GM21526 (cell line): ENCODE measurements around the gene CFDP1.

Experiments
- ATAC-seq: cut with Tn5 transposase; IDR thresholded peaks from one replicate; pipeline ENCODE4 v1.9.1; 2021; ENCODE audit warnings: moderate library complexity; ENCODE audit not compliant: unreplicated experiment, low FRiP score

The CFDP1 gene

DNA sequence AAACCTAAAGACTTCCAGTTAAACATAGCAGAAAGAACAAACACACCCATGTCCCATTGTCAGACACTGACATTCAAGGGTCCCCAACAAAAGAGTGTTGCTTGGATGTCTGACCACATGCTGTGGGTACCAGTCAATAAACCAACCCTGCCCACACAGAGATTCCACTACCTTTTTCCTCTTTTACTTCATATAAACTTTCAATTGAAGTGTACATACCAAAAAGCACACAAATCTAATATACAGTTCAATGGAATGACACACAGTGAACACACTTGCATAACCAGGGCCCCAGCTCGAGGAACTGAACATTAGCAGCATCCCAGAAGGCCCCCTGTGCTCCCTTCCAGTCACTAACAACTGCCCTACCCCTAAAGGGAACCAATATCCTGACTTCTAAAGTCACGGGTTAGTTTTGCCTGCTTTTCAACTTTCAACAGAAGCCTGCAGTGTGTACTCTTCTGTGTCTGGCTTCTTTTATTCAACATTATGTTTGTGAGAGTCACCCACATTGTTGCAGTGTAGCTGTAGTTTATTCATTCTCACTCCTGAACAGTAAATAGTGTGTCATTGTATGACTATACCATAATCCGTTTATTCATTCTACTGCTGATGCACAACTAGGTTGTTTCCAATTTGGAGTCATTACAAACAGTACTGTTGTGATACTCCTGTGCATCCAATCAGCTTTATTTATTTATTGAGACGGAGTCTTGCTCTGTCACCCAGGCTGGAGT lies 18.0 kb downstream of the CFDP1 start:
- no peak for ATAC-seq

DNA sequence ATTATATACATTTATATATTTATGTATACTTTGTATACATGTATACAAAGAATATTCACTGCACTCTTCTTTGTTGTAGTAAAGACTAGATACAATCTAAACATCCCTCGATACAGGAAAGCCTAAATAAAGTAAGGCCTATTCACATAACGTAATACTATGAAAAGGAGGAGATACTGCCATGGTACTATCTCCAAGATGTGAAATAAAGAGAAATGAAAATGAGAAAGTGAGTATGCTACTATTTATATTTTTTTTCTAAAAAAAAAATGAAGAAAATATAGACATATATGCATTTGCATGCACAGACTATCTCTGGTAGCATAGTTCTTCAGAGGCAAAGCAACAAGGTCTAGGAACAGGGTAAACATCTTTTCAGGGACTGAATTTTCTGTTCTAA lies 19.4 kb downstream of the CFDP1 start:
- ATAC-seq = no peak

DNA sequence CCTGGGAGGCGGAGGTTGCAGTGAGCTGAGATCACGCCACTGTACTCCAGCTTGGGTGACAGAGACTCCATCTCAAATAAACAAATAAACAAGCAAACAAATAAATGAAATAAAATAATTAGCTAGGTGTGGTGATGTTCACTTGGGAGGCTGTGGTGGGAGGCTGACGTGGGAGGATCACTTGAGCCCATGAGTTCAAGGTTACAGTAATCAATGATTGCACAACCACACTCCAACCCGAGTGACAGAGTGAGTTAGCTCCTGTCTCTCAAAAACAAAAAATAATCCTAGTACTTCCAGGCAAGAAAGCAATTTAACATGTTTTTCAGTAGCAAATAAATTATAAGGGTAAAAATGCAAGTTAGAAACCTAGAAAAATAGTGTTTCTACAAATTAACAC lies 26.4 kb downstream of the CFDP1 start:
- ATAC-seq = no peak

DNA sequence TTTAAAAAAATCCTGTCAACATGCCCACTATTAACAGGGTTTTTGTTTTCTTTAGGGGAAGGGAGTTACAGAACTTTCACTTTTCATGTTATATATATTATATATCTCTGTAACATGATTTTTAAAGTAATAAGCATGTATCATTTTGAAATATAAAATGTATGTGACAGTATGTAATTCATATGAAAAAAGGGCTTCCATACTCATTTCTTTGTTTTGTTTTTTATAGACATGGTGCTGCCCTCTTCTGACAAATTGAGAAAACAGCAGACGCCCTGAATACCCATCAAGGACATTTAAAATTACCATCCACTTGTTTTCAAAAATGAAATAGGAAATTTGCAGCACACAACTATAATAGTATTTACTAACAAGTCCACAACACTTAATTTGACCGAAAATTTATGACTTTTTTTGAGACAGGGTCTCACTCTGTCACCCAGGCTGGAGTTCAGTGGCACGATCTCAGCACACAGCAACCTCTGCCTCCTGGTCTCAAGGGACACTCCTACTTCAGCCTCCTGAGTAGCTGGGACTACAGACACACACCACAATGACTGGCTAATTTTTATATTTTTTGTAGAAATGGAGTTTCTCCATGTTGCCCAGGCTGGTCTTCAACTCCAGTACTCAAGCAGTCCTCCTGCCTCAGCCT lies 30.4 kb downstream of the CFDP1 start:
- ATAC-seq = no peak

DNA sequence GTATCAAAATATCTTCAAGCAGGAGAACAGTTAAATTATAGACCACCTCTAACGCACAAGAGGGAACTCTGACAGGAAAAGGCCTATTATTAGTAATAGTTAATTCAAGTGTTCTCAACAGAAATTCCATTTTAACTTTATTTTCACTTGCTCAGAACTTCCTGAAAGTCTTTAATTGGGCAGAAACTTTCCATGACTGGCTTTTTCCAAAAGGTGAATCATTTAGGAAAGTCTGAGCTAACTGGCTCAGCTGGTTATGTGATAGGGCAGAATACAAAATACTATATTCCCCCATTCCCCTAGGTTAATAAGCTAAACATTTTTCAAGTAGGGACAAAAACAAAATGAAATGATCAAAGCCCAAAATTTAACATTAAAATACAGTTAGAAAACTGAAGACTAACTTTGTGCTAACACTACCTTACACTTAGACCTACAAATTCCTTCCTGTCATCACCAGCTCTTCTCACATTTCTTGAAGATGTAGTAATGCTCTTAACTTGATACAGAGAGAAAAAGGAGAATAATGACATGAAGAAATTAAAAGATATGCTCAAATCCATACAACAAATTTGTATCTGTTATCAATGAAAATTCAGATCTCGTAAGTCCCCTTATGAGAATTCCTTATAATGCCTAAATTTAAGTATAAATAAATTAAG lies 31.0 kb downstream of the CFDP1 start:
- ATAC-seq = no peak

DNA sequence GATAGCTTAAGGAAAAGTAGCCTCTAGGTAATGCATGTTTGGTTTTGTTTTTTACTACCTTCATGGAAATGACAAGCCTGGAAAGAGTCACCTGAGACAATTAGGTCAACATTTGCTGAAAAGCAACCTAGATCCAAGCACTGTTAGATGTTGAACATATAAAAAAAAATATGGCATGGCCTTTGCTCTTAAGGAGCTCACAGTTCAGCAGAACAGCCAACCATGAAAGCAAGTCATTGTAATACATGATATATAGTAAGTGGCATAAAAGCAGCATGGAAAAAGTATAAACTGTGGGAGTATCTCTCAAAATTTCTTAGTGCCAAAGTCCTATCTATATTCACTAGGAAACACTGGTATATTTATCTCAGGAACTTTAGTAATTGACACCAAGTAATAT lies 31.6 kb downstream of the CFDP1 start:
- no peak for ATAC-seq

DNA sequence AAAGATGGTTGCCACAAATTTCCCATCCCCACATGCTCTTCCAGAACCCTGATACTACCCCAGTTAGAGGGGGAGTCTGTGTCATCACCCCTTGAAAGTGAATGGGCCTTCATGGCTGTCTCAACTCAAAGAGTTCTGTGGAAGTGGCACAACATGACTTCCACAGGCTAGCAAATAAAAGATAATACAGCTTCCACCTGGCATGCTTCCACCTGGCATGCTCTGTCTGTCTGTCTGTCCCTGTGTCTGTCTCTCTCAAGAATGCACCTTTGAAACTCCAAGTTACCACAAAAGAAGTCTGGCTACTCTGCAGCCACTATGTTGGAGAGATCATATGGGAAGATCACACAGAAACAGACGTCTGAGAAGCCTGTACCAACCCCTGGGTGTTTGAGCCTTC lies 35.0 kb downstream of the CFDP1 start:
- no peak for ATAC-seq

DNA sequence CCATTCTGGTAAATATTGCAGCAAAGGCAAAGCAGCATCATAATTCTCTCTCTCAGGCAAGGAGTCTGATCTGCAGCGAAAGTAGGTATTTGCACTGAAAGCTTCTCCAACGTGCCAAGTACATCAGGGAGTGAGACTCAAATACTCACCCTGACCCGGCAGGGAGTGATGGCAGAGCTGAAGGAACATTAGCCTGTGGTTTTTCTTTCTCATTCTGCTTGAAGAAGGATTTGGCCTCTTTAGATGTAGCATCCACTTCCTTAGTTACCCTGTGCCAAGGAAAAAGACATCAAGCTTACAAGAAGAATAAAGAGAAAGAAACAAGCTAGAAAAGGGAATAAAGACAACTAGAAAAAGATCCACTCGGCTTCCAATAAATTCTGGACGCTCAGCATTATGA lies 38.4 kb downstream of the CFDP1 start:
- no peak for ATAC-seq

DNA sequence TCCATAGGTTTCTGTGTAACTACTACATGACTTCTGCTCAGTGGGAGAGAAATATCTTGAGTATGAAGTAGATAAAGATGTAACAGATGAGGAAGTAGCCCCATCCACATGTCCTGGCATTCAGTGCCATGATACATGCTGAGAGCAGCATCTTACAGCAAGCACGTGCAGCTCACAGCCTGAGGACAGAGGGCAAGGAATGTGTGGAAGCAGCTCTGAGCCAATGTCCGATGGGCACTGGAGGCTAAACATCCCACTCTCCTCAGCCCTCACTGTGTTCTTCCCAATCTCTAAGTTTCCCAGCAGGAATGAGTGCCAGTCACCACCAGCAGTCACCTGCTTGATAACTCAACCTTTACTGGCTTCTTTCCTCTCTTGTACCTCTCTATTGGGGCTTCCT lies 40.4 kb downstream of the CFDP1 start:
- no peak for ATAC-seq

DNA sequence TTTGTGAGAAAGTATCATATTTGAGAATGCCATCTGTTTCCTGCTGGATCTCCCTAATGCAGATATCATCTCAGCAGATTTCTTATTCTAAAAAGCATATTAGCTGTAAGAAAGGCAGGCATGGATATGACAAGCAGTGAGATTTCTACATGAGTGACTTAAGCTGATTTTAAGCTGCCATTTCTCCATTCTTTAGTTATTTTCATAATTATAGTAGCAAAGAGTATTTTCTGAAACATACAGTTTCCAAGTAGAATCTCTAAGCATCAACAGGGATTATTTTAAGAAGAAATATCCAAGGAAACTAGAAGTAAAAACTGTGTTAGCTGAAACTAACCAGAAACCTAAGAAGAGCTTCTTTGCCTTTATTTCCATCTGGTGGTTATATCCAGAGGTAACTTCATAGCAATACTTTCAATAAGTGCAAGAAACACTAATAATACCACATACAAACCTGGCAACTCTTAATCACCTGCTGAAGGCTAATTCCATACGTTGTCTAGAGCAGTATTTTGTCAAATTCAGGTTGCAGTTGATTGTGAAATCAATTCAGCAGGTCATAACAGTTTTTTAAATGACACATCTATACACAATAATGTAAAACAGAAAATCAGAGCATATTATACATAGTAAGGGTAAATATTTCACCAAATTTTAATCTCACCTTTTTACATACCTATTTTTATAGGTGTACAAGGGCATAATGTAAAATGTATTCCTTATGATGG lies 42.2 kb downstream of the CFDP1 start:
- ATAC-seq = no peak

DNA sequence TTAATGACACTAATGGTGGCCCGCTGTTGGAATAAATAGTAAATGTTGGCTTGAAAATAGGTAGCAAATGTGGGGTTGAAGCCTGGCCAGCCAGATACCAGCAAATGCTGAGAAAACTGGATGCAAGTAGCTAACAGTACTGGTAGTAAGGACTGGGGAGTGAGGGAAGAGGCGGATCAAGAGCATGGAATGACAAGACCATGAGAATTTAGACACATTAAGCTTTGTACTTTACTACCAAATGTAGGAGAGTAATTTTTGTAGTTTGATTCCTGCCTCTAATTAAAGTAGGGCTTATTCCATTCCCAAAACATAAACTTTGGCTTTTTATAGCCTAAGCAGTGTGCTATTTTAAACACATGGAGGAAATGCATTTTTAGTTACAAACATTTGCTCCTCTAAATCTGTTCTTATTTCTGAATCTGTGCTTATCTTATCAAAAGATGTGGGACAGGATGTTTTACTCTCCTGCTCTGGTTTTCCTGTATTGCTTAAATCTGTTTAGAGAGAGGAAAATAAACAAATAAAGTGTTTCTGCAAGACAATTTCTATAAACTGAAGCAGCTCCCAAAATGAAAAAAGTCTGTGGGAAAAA lies 44.1 kb downstream of the CFDP1 start:
- ATAC-seq = no peak

DNA sequence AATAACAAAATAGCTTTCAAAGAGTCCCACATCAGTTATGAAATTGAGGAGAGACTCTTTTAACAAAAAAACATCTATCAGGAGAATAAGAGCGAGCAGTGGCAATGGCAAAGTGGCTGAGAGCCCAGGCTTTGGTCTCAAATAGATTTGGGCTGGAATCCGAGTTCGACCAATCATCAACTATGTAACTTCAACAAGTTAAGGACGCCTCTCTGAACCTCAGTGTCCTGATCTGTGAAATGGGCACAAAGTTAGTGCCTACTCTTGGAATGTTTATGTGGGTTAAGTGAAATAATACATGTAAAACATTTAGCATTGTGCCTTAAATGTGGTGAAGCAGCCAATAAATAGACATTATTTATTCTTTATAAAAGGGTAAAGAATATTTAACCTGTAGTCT lies 45.4 kb downstream of the CFDP1 start:
- ATAC-seq = no peak

DNA sequence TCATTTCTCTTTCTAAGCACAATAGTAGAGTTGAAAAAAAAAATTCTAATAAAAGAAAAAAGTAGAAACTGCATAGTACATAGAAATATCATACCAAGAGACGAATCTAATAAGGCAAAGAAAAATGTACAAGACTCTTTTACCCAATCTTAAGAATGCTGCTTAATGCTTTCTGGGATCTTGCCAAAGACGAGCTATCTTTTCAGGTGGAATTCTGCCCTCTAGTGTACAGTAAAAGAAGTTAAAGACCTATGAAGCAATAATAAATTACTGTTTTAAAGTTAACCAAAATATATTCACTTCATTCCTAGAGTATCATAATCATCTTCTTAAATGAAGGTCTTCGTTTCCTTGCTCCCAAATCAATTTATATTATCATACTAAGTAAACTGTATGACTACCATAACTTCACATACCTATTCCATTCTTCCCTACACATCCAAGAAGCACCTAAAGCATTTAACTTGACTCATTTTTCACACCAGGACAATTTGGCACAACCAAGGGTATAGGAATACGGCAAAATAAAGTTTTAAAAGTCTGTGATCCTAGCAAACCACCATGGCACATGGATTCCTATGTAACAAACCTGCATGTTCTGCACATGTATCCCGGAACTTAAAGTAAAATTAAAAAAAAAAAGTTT lies 47.7 kb downstream of the CFDP1 start:
- ATAC-seq = no peak

DNA sequence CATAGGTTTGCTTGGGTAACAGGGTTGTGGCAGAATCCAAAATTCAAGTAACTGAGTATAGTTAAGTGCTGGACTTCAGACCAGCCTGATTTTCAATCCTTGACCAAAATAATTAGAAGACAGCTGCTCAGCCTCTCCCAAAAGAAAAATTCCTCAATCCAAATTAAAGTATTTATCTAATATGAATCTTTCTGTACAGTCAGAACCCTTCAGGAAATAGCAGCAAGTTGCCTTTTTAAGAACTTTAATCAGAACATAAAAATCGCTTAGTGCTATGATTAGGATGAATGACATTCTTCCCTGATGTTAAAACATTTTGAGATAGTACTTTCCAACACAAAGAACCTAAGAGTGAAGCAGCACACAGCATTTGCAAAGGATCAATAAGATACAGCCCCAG lies 50.2 kb downstream of the CFDP1 start:
- ATAC-seq = no peak

DNA sequence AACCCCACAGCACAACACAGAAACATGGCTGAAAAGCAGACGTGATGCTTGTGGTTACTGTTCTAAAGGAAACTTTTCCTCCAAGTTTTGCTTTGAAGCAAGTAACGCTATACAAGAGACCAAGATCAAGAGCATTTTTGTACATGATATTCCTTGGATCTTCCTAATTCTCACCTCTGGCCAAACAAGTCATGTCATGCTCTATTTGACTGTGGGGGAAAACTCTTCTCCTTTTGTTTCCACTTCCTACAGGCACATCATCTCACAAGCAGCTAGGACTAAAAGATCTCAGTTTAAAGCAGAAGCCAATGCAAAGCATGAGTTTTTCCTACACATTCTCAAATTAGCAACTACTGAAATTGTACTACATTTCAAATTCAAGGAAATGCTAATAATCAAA lies 50.7 kb downstream of the CFDP1 start:
- no peak for ATAC-seq

DNA sequence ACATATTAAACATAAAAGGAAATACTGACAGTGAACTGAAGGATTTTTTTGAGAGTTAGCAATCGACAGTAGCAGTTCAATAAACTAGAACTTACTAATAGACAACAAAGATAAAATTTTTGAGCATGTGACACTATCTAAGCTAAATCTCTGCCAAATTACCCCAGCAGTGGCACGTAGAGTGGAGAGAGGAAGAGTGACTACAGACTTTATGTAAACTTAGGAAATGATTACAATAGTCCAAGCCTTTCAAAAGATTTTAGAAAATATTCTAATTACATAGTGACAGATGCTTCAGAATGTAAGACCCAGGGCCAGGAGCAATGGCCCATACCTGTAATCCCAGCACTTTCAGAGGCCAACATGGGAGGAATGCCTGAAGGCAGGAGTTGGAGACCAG lies 52.4 kb downstream of the CFDP1 start:
- ATAC-seq = no peak

DNA sequence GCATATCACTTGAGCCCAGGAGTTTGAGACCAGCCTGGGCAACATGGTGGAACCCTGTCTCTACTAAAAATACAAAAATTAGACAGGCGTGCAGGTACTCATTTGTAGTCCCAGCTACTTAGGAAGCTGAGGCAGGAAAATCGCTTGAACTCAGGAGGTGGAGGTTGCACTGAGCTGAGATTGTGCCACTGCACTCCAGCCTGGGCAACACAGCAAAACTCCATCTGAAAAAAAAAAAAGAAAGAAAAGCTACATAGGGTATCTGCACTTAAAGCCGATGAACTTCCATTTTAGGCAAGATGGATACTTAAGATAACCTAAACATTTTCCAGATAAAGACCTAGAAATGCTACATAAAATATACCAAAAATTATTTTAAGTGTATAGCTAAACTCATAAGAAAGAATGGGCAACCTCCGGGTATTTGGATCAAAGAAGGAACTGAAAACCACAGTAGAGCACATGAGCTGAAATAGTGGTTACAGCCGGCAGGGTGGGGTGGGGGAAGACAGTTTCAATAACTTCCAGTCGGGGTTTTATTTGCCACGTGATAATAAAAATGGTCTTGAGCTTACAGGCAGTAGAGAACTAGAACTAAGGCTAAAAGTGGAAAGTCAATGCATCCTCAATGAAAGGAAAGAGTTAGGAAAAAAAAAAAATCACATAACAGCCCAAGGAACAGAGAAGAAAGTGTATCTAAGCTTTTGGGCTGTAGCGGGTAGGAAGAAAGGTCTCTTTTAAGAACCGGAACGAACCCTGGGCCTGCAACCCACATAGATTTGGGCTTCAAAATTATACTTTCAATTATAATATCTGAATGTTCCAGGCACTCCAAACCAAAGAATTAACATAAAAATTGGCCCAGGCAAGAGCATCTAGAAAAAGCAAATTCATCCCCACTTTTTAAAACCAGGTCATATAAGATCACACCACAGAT lies 53.1 kb downstream of the CFDP1 start:
- peak; percentile 90 for ATAC-seq

DNA sequence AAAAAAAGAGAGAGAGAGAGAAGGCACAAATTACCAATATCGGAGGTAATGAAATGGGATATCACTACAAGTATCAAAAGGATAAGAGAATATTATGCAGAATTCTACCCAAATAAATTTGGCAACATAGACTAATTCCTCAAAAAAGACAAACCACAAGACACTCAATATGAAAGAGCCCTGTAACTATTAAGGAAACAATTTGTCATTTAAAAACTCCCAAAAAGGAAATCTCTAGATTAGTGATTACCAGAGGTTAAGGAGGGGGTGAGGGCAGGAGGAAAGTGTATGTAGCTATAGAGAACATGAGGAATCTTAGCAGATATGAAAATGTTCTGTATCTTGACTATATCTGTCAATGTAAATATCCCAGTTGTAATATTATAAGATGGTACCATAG lies 54.0 kb downstream of the CFDP1 start:
- peak; percentile 41 for ATAC-seq

DNA sequence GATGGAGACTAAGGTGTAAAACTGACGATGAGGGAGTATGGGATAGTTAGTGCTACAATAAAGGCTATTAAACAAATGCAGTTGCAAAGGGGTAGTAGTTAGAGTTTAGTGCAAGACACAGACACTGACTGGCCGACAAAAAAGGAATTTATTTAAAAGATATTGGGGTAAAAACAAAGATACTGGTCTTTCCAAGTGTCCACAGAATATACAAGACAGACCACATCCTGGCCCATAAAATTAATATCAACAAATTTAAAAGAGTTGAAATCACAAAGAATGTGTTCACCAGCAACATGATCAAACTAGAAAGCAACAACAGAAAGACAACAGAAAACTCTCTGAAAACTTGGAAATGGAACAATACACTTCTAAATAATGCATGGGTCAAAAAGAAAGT lies 54.7 kb downstream of the CFDP1 start:
- no peak for ATAC-seq
